GM21737 (cell line): Measurements from ENCODE around the gene STK31.
"Not testable (repeated sequence)": the region's sequence is repeated elsewhere in the genome, so short reads cannot be mapped to it uniquely, and the experiment has no call there.

Experiments
- ATAC-seq: cut with Tn5 transposase; IDR thresholded peaks from one replicate; pipeline ENCODE4 v1.9.1; 2021; ENCODE audit warnings: mild to moderate bottlenecking, moderate library complexity; ENCODE audit not compliant: unreplicated experiment

STK31 gene

GRCh38 chr7:23787272-23787671 is 77.3 kb downstream of the STK31 start:
- ATAC-seq, result no peak

GRCh38 chr7:23788843-23789242 is 78.8 kb downstream of the STK31 start:
- ATAC-seq, result no peak

GRCh38 chr7:23791721-23792120 is 81.7 kb downstream of the STK31 start:
- no peak for ATAC-seq

- ATAC-seq, result no peak
Measured at GRCh38 chr7:23802720-23803397, 92.8 kb downstream of the STK31 start.

- no peak for ATAC-seq
Measured at GRCh38 chr7:23804707-23805106, 94.7 kb downstream of the STK31 start.

- ATAC-seq, result no peak
Measured at GRCh38 chr7:23808421-23808820, 98.4 kb downstream of the STK31 start.

GRCh38 chr7:23810099-23810498 is 100.1 kb downstream of the STK31 start:
- ATAC-seq, result no peak

- no peak for ATAC-seq
Measured at GRCh38 chr7:23811540-23811939, 101.5 kb downstream of the STK31 start.

- ATAC-seq, result not testable (repeated sequence)
Measured at GRCh38 chr7:23828125-23828524, 118.1 kb downstream of the STK31 start.

- not testable (repeated sequence) for ATAC-seq
Measured at GRCh38 chr7:23832733-23833132, 122.7 kb downstream of the STK31 start.

GRCh38 chr7:23833405-23833804 is 123.4 kb downstream of the STK31 start:
- ATAC-seq, result no peak

- not testable (repeated sequence) for ATAC-seq
Measured at GRCh38 chr7:23844837-23845236, 134.8 kb downstream of the STK31 start.

GRCh38 chr7:23852135-23852534 is 142.1 kb downstream of the STK31 start:
- ATAC-seq, result no peak

GRCh38 chr7:23852988-23853387 is 143.0 kb downstream of the STK31 start:
- ATAC-seq, result no peak

- no peak for ATAC-seq
Measured at GRCh38 chr7:23863209-23863787, 153.3 kb downstream of the STK31 start.

- ATAC-seq, result no peak
Measured at GRCh38 chr7:23864973-23865372, 155.0 kb downstream of the STK31 start.

GRCh38 chr7:23873306-23873705 is 163.3 kb downstream of the STK31 start:
- ATAC-seq, result no peak

- ATAC-seq, result not testable (repeated sequence)
Measured at GRCh38 chr7:23876526-23876925, 166.5 kb downstream of the STK31 start.
